SIG-M5 (cell line): ENCODE data around the gene ACER1.

Experiments
- DNase-seq: peaks from one replicate; lab custom pipeline; 2025; lab: John Stamatoyannopoulos, UW

The ACER1 gene

GRCh38 chr19:6267552-6268381 lies 65.6 kb downstream of the ACER1 start:
- no peak for DNase-seq

GRCh38 chr19:6264803-6265202 lies 68.6 kb downstream of the ACER1 start:
- no peak for DNase-seq

- DNase-seq: no peak
Measured at GRCh38 chr19:6263735-6264444, 69.5 kb downstream of the ACER1 start.

- no peak for DNase-seq
Measured at GRCh38 chr19:6263306-6263705, 70.1 kb downstream of the ACER1 start.

GRCh38 chr19:6262519-6262918 lies 70.9 kb downstream of the ACER1 start:
- DNase-seq: no peak

GRCh38 chr19:6261883-6262282 lies 71.5 kb downstream of the ACER1 start:
- DNase-seq: no peak

GRCh38 chr19:6260912-6261650 lies 72.3 kb downstream of the ACER1 start:
- no peak for DNase-seq

GRCh38 chr19:6260376-6260775 lies 73.0 kb downstream of the ACER1 start:
- DNase-seq: no peak

- no peak for DNase-seq
Measured at GRCh38 chr19:6259312-6259861, 74.0 kb downstream of the ACER1 start.

- DNase-seq: no peak
Measured at GRCh38 chr19:6258812-6259311, 74.5 kb downstream of the ACER1 start.
